Left lobe of liver (tissue), 2 donors: ENCODE results near the gene RIOX2. TPM values are rescaled to one million over a fixed set of nuclear protein-coding genes. Genes with fewer than 3 reads are reported as not detected.
"Not testable (repeated sequence)": the region's sequence is repeated elsewhere in the genome, so short reads cannot be mapped to it uniquely, and the experiment has no call there.

Source experiments
- ATAC-seq: fragments of 200-7000 bp; cut with Tn5 transposase; one replicate; pipeline ENCODE4 v1.9.1; 2020; ENCODE audit warnings: mild to moderate bottlenecking, moderate library complexity
- DNase-seq: peaks from one replicate; pipeline ENCODE4 v3.0.0-alpha.2; 2020; ENCODE audit warnings: low spot score
- total RNA-seq: library from RNA; stranded (reverse); gene quantifications from one replicate; pipeline ENCODE4 v1.2.1, GENCODE V29; 2021
- donor health status: DM: no; HTN: no; CAD: no; lungs with moderate emphysema.
- donor health status: DM: no; HTN: yes; CAD: no.

RIOX2 gene
- total RNA-seq, 1 donor from 2014 or later, result 10.1 TPM

GRCh38 chr3:97916576-97916975 is 55.7 kb downstream of the RIOX2 start:
- DNase-seq (no peak), ATAC-seq (no peak)

- DNase-seq (no peak), ATAC-seq (no peak)
Observed at GRCh38 chr3:97914388-97914787, 57.8 kb downstream of the RIOX2 start.

- ATAC-seq, result no peak
- no peak for DNase-seq
Observed at GRCh38 chr3:97911459-97911858, 60.8 kb downstream of the RIOX2 start.

DNA sequence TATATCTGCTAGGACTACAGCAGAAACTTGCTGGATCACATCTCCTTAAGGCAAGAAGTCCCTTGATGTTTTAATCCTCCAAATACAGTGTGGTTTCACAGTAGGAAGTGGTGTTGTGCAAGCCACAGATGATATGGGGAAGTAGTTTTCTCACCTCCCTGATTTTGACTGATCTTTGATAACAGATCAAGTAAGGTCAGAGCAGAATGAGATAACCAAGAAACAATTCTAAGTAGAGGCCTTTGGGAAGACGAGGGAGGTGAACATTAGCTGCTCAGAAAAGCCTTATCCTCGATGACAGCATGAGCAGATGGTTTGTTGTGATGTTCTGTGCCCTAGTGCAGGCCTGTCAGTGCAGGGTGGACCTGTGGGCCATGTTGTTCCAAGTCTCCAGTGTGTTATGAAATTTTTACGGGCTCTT is 61.3 kb downstream of the RIOX2 start:
- no peak for DNase-seq
- ATAC-seq, result no peak

- ATAC-seq, DNase-seq: not testable (repeated sequence)
Observed at GRCh38 chr3:97910236-97910831, 61.9 kb downstream of the RIOX2 start.

DNA sequence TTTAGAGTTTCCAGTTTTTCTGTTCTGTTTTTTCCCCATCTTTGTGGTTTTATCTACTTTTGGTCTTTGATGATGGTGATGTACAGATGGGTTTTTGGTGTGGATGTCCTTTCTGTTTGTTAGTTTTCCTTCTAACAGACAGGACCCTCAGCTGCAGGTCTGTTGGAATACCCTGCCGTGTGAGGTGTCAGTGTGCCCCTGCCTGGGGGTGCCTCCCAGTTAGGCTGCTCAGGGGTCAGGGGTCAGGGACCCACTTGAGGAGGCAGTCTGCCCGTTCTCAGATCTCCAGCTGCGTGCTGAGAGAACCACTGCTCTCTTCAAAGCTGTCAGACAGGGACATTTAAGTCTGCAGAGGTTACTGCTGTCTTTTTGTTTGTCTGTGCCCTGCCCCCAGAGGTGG is 62.4 kb downstream of the RIOX2 start:
- ATAC-seq, DNase-seq: not testable (repeated sequence)

DNA sequence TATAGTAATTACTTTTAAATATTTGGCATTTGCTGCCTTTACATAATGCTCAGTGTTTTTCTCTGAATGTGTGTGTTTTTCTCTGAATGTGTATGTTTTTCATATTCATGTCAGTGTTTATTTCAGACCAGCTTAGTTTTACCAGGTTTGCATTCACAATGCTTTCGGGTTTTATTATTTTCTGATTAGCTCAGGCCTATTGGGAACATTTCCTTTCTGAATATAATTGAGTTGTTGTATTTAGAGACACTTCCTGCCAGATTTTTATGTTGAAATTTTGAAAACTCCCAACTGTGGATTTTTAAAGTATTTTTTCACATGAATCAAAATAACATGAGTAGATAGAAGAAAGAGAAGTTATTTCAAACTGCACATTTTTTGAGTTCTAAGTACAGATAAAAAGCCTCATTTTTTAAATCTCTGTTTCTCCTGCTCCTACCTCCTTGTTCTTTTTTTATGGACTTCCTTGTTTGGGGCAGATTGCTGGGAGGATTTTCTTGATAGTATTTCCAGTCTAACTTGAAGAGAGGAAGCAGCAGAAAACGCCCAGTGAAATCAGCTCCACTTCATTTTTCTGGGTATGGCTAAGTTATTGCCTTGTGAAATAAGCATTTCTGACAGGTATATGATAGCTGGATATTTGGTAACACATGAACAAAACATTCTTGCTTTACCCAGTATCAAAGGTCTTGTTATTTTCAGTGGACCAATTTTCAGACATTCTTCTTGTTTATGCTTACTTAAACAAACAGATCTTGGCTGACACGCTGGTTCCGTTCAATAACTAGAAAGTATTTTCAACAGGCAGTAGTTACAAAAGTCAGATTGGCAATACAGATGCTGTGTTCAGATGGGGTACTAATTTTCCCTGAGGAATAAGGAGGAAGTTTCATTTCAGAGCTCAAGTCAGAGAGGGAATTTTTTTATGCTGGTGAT is 70.7 kb downstream of the RIOX2 start:
- peak; percentile 89 for ATAC-seq
- no peak for DNase-seq

- ATAC-seq (no peak), DNase-seq (no peak)
Observed at GRCh38 chr3:97899331-97899730, 72.9 kb downstream of the RIOX2 start.

- no peak for DNase-seq
- ATAC-seq, result no peak
Observed at GRCh38 chr3:97896547-97896946, 75.7 kb downstream of the RIOX2 start.

GRCh38 chr3:97896129-97896528 is 76.1 kb downstream of the RIOX2 start:
- ATAC-seq, result no peak
- no peak for DNase-seq

DNA sequence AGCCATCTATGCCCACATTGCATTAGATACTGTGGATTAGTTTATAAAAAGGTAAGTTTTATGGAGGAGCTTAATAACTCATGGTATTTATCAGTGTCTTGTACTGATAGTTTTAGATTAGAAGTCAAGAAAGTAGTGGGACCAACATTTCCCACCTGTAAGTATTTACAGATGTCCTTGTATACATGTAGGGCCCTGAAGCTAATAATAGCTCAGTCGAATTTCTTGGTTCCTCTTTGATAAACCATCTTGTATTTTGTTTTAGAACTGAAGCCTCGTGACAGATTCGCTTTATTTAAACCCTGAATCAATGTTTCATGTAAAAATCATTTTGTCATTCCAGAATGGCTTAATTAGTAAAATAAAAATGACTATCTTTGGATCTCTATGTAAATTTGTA is 77.0 kb downstream of the RIOX2 start:
- no peak for DNase-seq
- ATAC-seq, result no peak

- DNase-seq, result no peak
- ATAC-seq, result no peak
Observed at GRCh38 chr3:97892852-97893251, 79.4 kb downstream of the RIOX2 start.

Other genes starting within 250 kb of the RIOX2 start
- gene ARL6, start 207.7 kb downstream of the RIOX2 start, total RNA-seq, result 2.7 TPM
- gene CRYBG3, start 150.4 kb downstream of the RIOX2 start, total RNA-seq, result 4.7 TPM
- not detected for gene GABRR3, start 62.9 kb upstream of the RIOX2 start, total RNA-seq
- not detected for gene OR5AC2, start 114.7 kb upstream of the RIOX2 start, total RNA-seq
- gene OR5H1, start 158.3 kb upstream of the RIOX2 start, total RNA-seq, result not detected
- gene OR5H14, start 175.0 kb upstream of the RIOX2 start, total RNA-seq, result not detected
- not detected for gene OR5H15, start 194.3 kb upstream of the RIOX2 start, total RNA-seq